ENCODE results near the gene KRTAP10-12. TPM values are rescaled to one million over a fixed set of nuclear protein-coding genes. Genes with fewer than 3 reads are reported as not detected.
A peak's percentile ranks its signal among the peaks of the same experiment; 100 is the strongest.

The KRTAP10-12 gene
- total RNA-seq, 1 donor from 2014 or later: not detected

GRCh38 chr21:44708866-44709425 is 12.0 kb downstream of the KRTAP10-12 start:
- intact Hi-C loops (cut with DNase I): no loop called here
- DNase-seq (ENCODE audit: low spot score): no peak

- intact Hi-C loops (cut with DNase I): no loop called here
- DNase-seq (ENCODE audit: low spot score): peak; percentile 63
Observed at GRCh38 chr21:44709426-44710293, 12.7 kb downstream of the KRTAP10-12 start.

GRCh38 chr21:44710294-44710665 is 13.3 kb downstream of the KRTAP10-12 start:
- DNase-seq (ENCODE audit: low spot score): peak; percentile 56
- intact Hi-C loops (cut with DNase I): no loop called here

- peak; percentile 66 for DNase-seq (ENCODE audit: low spot score)
- intact Hi-C loops (cut with DNase I): no loop called here
Observed at GRCh38 chr21:44710756-44711326, 13.9 kb downstream of the KRTAP10-12 start.

- DNase-seq (ENCODE audit: low spot score): peak; percentile 60
- intact Hi-C loops (cut with DNase I): no loop called here
Observed at GRCh38 chr21:44711327-44712202, 14.6 kb downstream of the KRTAP10-12 start, which contains the start of gene TSPEAR. TSS of gene TSPEAR (minus strand) at chr21:44711572. CDS start at chr21:44711514, 58 bp downstream.

GRCh38 chr21:44712203-44713028 is 15.4 kb downstream of the KRTAP10-12 start:
- intact Hi-C loops (cut with DNase I): no loop called here

GRCh38 chr21:44713130-44713529 is 16.2 kb downstream of the KRTAP10-12 start:
- intact Hi-C loops (cut with DNase I): no loop called here
- DNase-seq (ENCODE audit: low spot score): peak; percentile 75

More at GRCh38 chr21:44712203-44713028, 15.4 kb downstream of the KRTAP10-12 start:
- DNase-seq (ENCODE audit: low spot score): peak; percentile 15

- DNase-seq (ENCODE audit: low spot score): peak; percentile 4
- intact Hi-C loops (cut with DNase I): no loop called here
Observed at GRCh38 chr21:44713846-44714245, 16.9 kb downstream of the KRTAP10-12 start.

GRCh38 chr21:44714905-44715304 is 17.9 kb downstream of the KRTAP10-12 start:
- intact Hi-C loops (cut with DNase I): no loop called here
- peak; percentile 39 for DNase-seq (ENCODE audit: low spot score)

GRCh38 chr21:44716984-44717383 is 20.0 kb downstream of the KRTAP10-12 start:
- no peak for DNase-seq (ENCODE audit: low spot score)
- intact Hi-C loops (cut with DNase I): no loop called here

GRCh38 chr21:44718093-44718492 is 21.1 kb downstream of the KRTAP10-12 start:
- DNase-seq (ENCODE audit: low spot score): peak; percentile 15
- intact Hi-C loops (cut with DNase I): no loop called here

- intact Hi-C loops (cut with DNase I): no loop called here
- DNase-seq (ENCODE audit: low spot score): peak; percentile 24
Observed at GRCh38 chr21:44718571-44718970, 21.6 kb downstream of the KRTAP10-12 start.

- DNase-seq (ENCODE audit: low spot score): peak; percentile 12
- intact Hi-C loops (cut with DNase I): no loop called here
Observed at GRCh38 chr21:44720170-44720569, 23.2 kb downstream of the KRTAP10-12 start.

- DNase-seq (ENCODE audit: low spot score): peak; percentile 3
- intact Hi-C loops (cut with DNase I): no loop called here
Observed at GRCh38 chr21:44722731-44723130, 25.8 kb downstream of the KRTAP10-12 start.

- DNase-seq (ENCODE audit: low spot score): peak; percentile 63
- intact Hi-C loops (cut with DNase I): no loop called here
Observed at GRCh38 chr21:44723177-44724131, 26.5 kb downstream of the KRTAP10-12 start.

GRCh38 chr21:44724196-44724595 is 27.2 kb downstream of the KRTAP10-12 start:
- DNase-seq (ENCODE audit: low spot score): no peak
- intact Hi-C loops (cut with DNase I): no loop called here

GRCh38 chr21:44724926-44725325 is 28.0 kb downstream of the KRTAP10-12 start:
- intact Hi-C loops (cut with DNase I): no loop called here
- peak; percentile 61 for DNase-seq (ENCODE audit: low spot score)

- intact Hi-C loops (cut with DNase I): no loop called here
- DNase-seq (ENCODE audit: low spot score): peak; percentile 33
Observed at GRCh38 chr21:44726826-44727225, 29.9 kb downstream of the KRTAP10-12 start.

Measured in cardiac septum (tissue), 1 donor.